K562 (cell line): ENCODE measurements around the gene CBX8. TPM values are rescaled to one million over a fixed set of nuclear protein-coding genes. Genes with fewer than 3 reads are reported as not detected.

Experiments
- ADNP ChIP-seq: fragments of 200-800 bp; sonication (Bioruptor generic); IDR thresholded peaks from 2 replicates; pipeline ENCODE4 v1.6.1; 2016; ENCODE audit warnings: missing genetic modification characterization, missing compliant biosample characterization
- ATF7 ChIP-seq: fragments of 450-650 bp; IDR thresholded peaks from 2 replicates; pipeline ENCODE4 v1.7.1; 2014; ENCODE audit warnings: mild to moderate bottlenecking, moderate library complexity
- EHMT2 ChIP-seq: fragments of 450-650 bp; IDR thresholded peaks from 2 replicates; pipeline ENCODE4 v1.6.1; 2018; ENCODE audit warnings: antibody characterized with exemption
- KDM2B ChIP-seq: fragments of 250-450 bp; sonication (Bioruptor Pico); IDR thresholded peaks from 2 replicates; pipeline ENCODE4 v1.8.0; 2021; ENCODE audit warnings: mild to moderate bottlenecking, moderate library complexity
- KLF13 ChIP-seq: fragments of 450-650 bp; IDR thresholded peaks from 2 replicates; pipeline ENCODE4 v1.6.1; 2016; ENCODE audit warnings: missing genetic modification characterization, low read depth, mild to moderate bottlenecking, missing compliant biosample characterization, moderate library complexity, borderline replicate concordance
- KLF6 ChIP-seq: fragments of 250-450 bp; sonication (Bioruptor Pico); IDR thresholded peaks from 2 replicates; pipeline ENCODE4 v1.4.0; 2020; ENCODE audit warnings: mild to moderate bottlenecking, moderate library complexity, borderline replicate concordance
- MED1 ChIP-seq: sonication (generic); formaldehyde crosslinking; IDR thresholded peaks from 2 replicates; pipeline ENCODE4 v1.8.1; 2023; ENCODE audit warnings: missing genetic modification reagents, borderline replicate concordance
- PCBP1 ChIP-seq: fragments of 200-400 bp; formaldehyde crosslinking; IDR thresholded peaks from 2 replicates; pipeline ENCODE4 v1.6.1; 2018; ENCODE audit warnings: mild to moderate bottlenecking, low read depth, low read length; ENCODE audit not compliant: poor library complexity, severe bottlenecking
- SLC30A9 ChIP-seq: fragments of 250-450 bp; sonication (Bioruptor Pico); IDR thresholded peaks from 2 replicates; pipeline ENCODE4 v1.8.0; 2022; ENCODE audit warnings: mild to moderate bottlenecking, moderate library complexity
- SMAD4 ChIP-seq: fragments of 250-450 bp; sonication (Bioruptor Pico); conservative IDR thresholded peaks from 2 replicates; pipeline ENCODE4 v1.8.0; 2021; ENCODE audit warnings: inconsistent platforms, mild to moderate bottlenecking, moderate library complexity
- TBL1XR1 ChIP-seq, 2 experiments: IDR thresholded peaks; 2 replicates each; pipeline ENCODE4 v1.6.1; 2012; ENCODE audit warnings: improper control_type of control experiment in 2 of 2, low read length in 2 of 2, mild to moderate bottlenecking in 1 of 2
- TOE1 ChIP-seq, 2 experiments: fragments of 450-650 bp in 1 of 2; sonication (generic) in 1 of 2; formaldehyde crosslinking in 1 of 2; IDR thresholded peaks; 2 replicates each; pipeline versions ENCODE4 v1.7.1 to v1.8.0; 2016 to 2022; ENCODE audit warnings: borderline replicate concordance in 2 of 2, mild to moderate bottlenecking in 2 of 2, antibody characterized with exemption in 1 of 2, inconsistent platforms in 1 of 2, low read depth in 1 of 2, missing genetic modification reagents in 1 of 2, moderate library complexity in 1 of 2
- U2AF1 ChIP-seq: fragments of 200-400 bp; formaldehyde crosslinking; optimal IDR thresholded peaks from 2 replicates; pipeline ENCODE3; 2017; ENCODE audit warnings: mild to moderate bottlenecking, low read depth, low read length, moderate library complexity
- ZNF175 ChIP-seq: fragments of 200-800 bp; sonication (Bioruptor generic); IDR thresholded peaks from 2 replicates; pipeline ENCODE4 v1.6.1; 2016; ENCODE audit warnings: low read depth, mild to moderate bottlenecking, missing genetic modification characterization, missing compliant biosample characterization
- ZNF431 ChIP-seq: sonication (generic); formaldehyde crosslinking; IDR thresholded peaks from 2 replicates; pipeline ENCODE4 v1.8.0; 2022; ENCODE audit warnings: mild to moderate bottlenecking, missing genetic modification reagents
- polyA plus RNA-seq, 8 experiments: library from polyadenylated mRNA; depleted of rRNA in 4 of 8; stranded (reverse) in 5 of 8; unstranded in 3 of 8; fragments of >200 nt; fragmentation: Nextera tagmentation in 2 of 8; fragmentation: Illumina TruSeq in 1 of 8; extraction: Ambion mirVana in 2 of 8; extraction: Trizol in 1 of 8; gene quantifications; 2 replicates each; pipeline versions ENCODE4 v1.2.1 to v1.2.3, GENCODE V29; 2011 to 2014; ENCODE audit warnings: inconsistent platforms in 1 of 8, missing spikeins in 1 of 8
- total RNA-seq, 7 experiments: library from RNA; depleted of rRNA in 6 of 7; stranded (reverse); fragments of >200 nt in 6 of 7; fragmentation: Illumina TruSeq in 2 of 7; extraction: Trizol in 2 of 7; gene quantifications; 2 replicates each; pipeline versions ENCODE4 v1.2.1 to v1.2.3, GENCODE V29; 2011 to 2021; ENCODE audit warnings: low replicate concordance in 1 of 7
- TF ChIP-seq, protein P1 (sequence below): fragments of 250-450 bp; sonication (Bioruptor Pico); IDR thresholded peaks from 2 replicates; pipeline ENCODE4 v1.4.0; 2020
- TF ChIP-seq, protein P2 (sequence below): fragments of 250-450 bp; sonication (Bioruptor Pico); IDR thresholded peaks from 2 replicates; pipeline ENCODE4 v1.4.0; 2020; ENCODE audit warnings: mild to moderate bottlenecking

Gene CBX8
- total and polyA plus RNA-seq, 9 of the 15 experiments (the other 6 are each of a cell fraction or from before 2014, with no cell fraction given), result 0.08 to 11.9 (median 2.6) TPM

DNA sequence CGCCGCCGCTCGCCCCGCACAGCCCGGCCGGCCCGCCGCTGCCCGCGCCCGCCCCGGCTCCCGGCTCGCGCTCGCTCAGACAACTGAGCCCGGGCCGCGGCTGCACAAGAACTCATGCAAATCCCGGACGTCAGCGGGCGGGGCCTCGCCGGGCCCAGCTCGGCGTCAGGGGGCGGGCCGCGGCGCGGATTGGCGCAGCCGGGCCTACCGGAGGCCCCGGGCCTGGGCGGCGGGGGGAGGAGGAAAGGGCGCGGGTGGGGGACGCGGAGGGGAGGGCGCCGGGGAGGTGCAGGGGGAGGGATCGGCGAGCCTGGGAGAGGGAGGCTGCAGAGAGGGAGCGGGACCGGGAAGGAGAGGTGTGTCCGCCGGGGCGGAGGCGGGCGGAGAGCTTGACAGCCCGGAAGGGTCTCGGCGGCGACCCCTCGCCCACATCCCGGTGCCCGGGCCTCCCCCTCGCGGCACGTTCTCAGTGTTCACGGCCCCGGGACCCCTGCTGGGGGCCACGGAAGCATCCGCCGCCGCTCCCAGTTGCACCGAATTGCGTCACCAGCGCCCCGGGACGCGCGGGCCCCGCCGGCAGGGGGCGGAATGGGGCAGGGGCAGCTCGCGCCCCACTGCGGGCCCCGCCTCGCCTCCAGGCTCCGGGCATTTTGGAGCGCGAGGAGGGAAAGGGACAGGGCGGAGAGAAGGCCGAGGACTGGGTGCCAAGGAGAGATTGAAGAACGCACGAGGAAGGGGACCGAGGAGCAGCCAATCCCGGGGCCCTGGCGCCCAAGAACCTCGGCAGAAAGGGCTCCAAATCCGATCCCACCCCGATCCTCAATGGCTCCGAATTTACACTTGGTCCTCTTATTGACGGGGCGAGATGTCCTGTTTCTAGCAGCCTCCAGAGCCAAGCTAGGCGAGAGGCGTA lies 42.7 kb upstream of the CBX8 start, which contains the start of gene CBX4 (continued):
- TF ChIP-seq, protein P1, sequence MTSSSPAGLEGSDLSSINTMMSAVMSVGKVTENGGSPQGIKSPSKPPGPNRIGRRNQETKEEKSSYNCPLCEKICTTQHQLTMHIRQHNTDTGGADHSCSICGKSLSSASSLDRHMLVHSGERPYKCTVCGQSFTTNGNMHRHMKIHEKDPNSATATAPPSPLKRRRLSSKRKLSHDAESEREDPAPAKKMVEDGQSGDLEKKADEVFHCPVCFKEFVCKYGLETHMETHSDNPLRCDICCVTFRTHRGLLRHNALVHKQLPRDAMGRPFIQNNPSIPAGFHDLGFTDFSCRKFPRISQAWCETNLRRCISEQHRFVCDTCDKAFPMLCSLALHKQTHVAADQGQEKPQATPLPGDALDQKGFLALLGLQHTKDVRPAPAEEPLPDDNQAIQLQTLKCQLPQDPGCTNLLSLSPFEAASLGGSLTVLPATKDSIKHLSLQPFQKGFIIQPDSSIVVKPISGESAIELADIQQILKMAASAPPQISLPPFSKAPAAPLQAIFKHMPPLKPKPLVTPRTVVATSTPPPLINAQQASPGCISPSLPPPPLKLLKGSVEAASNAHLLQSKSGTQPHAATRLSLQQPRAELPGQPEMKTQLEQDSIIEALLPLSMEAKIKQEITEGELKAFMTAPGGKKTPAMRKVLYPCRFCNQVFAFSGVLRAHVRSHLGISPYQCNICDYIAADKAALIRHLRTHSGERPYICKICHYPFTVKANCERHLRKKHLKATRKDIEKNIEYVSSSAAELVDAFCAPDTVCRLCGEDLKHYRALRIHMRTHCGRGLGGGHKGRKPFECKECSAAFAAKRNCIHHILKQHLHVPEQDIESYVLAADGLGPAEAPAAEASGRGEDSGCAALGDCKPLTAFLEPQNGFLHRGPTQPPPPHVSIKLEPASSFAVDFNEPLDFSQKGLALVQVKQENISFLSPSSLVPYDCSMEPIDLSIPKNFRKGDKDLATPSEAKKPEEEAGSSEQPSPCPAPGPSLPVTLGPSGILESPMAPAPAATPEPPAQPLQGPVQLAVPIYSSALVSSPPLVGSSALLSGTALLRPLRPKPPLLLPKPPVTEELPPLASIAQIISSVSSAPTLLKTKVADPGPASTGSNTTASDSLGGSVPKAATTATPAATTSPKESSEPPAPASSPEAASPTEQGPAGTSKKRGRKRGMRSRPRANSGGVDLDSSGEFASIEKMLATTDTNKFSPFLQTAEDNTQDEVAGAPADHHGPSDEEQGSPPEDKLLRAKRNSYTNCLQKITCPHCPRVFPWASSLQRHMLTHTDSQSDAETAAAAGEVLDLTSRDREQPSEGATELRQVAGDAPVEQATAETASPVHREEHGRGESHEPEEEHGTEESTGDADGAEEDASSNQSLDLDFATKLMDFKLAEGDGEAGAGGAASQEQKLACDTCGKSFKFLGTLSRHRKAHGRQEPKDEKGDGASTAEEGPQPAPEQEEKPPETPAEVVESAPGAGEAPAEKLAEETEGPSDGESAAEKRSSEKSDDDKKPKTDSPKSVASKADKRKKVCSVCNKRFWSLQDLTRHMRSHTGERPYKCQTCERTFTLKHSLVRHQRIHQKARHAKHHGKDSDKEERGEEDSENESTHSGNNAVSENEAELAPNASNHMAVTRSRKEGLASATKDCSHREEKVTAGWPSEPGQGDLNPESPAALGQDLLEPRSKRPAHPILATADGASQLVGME (CRISPR knock-in tag), result peak; percentile 87
- no peak for TF ChIP-seq EHMT2
- TF ChIP-seq, protein P2, sequence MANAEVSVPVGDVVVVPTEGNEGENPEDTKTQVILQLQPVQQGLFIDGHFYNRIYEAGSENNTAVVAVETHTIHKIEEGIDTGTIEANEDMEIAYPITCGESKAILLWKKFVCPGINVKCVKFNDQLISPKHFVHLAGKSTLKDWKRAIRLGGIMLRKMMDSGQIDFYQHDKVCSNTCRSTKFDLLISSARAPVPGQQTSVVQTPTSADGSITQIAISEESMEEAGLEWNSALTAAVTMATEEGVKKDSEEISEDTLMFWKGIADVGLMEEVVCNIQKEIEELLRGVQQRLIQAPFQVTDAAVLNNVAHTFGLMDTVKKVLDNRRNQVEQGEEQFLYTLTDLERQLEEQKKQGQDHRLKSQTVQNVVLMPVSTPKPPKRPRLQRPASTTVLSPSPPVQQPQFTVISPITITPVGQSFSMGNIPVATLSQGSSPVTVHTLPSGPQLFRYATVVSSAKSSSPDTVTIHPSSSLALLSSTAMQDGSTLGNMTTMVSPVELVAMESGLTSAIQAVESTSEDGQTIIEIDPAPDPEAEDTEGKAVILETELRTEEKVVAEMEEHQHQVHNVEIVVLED (CRISPR knock-in tag), result peak; percentile 64; the same call in 1 of the 2 replicates
- peak in 1 of 2 experiments; percentile 51; a peak in 1 of 4 replicates for TF ChIP-seq TBL1XR1 (IDR thresholded peaks at IDR 0.05; ENCODE audit: low read length in 2 of 2)
- TF ChIP-seq MED1, result no peak
- peak; percentile 90 for TF ChIP-seq U2AF1
- TF ChIP-seq ZNF175 (CRISPR knock-in tag), result peak; percentile 50; the same call in 1 of the 2 replicates
- peak; percentile 82; the same call in 1 of the 2 replicates for TF ChIP-seq KLF6 (CRISPR knock-in tag)
- TF ChIP-seq TOE1 (IDR thresholded peaks at IDR 0.05; ENCODE audit: borderline replicate concordance), result peak; percentile 63; the same call in 1 of the 2 replicates
- TF ChIP-seq TOE1 (CRISPR knock-in tag; IDR thresholded peaks at IDR 0.05; ENCODE audit: borderline replicate concordance, low read depth), result no peak
- TF ChIP-seq SLC30A9 (CRISPR knock-in tag), result no peak
- TF ChIP-seq PCBP1, result no peak
- TF ChIP-seq ATF7, result peak; percentile 98
- peak; percentile 81; the same call in 1 of the 2 replicates for TF ChIP-seq KDM2B
- peak; percentile 71 for TF ChIP-seq KLF13 (tag)
- no peak for TF ChIP-seq ADNP (tag)
- TF ChIP-seq SMAD4 (CRISPR knock-in tag), result peak; percentile 95
- peak; percentile 40; the same call in 1 of the 2 replicates for TF ChIP-seq ZNF431 (CRISPR knock-in tag)
